Stimulated activated CD8-positive, alpha-beta memory T cell treated with anti-CD3 and anti-CD28 coated beads, Interleukin-15, amount 100 ng/mL, for 1 hour (primary cell): ENCODE measurements around the gene C22orf31.
"Not testable (repeated sequence)": the region's sequence is repeated elsewhere in the genome, so short reads cannot be mapped to it uniquely, and the experiment has no call there.

Experiments
- DNase-seq: peaks from one replicate; pipeline ENCODE4 v3.0.0-alpha.2; 2020; ENCODE audit warnings: low read depth

The C22orf31 gene

DNA sequence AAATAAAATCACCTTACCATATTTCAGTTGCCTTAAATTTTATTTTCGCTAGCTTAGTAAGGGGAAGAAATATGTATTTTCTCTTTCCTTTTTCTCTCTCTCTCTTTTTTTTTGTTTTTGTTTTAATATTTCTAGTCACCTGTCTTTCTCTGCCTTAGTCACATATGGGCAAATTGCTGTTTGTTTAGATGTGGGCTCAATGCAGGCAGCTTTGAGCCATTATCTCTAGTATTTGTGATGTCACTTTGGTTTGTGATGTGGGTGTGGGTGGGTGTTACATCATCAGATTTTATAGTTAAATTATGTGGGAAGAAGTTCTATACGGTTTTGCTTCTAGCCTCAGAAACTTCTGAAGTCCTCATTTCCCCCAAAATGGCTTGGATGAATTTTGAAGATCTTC, at the start of gene C22orf31:
C22orf31 (minus strand) TSS at position 59 of the 400 bp plus-strand sequence; CDS start at position 20, 39 bp downstream.
- DNase-seq = no peak

- no peak for DNase-seq
Observed at GRCh38 chr22:29110946-29111345, 49.3 kb upstream of the C22orf31 start.

- DNase-seq = no peak
Observed at GRCh38 chr22:29109822-29110221, 48.2 kb upstream of the C22orf31 start.

- DNase-seq = no peak
Observed at GRCh38 chr22:29108137-29108536, 46.5 kb upstream of the C22orf31 start.

DNA sequence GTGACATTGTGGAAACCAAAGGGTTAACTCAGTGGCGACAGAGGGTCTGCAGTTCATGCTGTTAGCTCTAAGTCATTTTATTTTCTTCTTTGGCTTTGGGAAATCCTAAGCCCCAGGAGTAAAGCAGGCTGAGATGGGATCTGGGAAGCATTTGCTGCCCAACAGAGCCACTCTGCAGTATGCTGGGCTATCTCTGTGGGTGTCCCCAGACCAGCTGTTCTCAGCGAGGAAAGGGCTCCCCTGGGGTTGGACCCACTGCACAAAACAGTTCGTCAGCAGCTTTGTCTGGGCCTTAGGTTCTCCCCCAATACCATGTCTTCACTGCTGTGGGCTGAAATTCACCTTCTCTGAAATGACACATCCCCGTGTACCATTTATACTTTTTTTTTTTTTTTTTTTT, 45.2 kb upstream of the C22orf31 start:
- no peak for DNase-seq

DNA sequence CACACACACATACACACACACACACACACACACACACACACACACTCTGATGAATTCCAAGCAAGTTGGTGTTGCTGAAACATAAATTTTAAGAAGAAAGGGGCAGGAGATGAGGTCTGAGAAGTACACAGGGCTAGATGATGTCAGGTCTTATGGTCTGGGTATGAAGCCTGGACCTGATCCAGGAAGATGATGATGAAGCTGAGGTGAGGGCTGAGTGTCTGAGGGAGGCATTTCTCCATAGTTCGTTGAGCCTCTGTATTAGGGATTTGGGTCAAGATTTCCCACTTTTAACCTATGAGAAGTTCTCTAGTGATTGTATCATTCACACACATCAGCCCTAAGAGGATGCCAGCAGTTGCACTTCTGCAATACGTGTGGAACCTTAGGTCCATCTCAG, 43.8 kb upstream of the C22orf31 start:
- no peak for DNase-seq

- no peak for DNase-seq
Observed at GRCh38 chr22:29103121-29103520, 41.5 kb upstream of the C22orf31 start.

DNA sequence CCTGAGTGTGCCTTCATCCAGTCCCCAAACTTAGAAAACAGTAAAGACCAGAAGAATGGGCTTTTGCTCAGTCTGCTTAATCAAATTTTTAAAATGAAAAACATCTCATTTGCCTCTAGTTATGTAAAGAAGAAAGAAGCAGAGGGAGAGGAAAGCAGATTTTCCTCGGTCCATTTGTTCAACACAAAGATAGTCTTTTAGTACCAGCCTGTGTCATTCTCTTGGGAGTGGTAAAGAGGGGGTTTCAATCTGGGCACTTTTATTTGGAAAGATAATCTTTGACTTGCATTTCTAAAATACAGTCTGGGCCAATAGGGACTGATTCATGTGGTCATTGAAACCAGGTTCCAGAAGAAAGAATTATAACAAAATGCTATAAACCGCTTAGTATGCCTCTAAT, 40.7 kb upstream of the C22orf31 start:
- DNase-seq = no peak

- no peak for DNase-seq
Observed at GRCh38 chr22:29098296-29098695, 36.7 kb upstream of the C22orf31 start.

DNA sequence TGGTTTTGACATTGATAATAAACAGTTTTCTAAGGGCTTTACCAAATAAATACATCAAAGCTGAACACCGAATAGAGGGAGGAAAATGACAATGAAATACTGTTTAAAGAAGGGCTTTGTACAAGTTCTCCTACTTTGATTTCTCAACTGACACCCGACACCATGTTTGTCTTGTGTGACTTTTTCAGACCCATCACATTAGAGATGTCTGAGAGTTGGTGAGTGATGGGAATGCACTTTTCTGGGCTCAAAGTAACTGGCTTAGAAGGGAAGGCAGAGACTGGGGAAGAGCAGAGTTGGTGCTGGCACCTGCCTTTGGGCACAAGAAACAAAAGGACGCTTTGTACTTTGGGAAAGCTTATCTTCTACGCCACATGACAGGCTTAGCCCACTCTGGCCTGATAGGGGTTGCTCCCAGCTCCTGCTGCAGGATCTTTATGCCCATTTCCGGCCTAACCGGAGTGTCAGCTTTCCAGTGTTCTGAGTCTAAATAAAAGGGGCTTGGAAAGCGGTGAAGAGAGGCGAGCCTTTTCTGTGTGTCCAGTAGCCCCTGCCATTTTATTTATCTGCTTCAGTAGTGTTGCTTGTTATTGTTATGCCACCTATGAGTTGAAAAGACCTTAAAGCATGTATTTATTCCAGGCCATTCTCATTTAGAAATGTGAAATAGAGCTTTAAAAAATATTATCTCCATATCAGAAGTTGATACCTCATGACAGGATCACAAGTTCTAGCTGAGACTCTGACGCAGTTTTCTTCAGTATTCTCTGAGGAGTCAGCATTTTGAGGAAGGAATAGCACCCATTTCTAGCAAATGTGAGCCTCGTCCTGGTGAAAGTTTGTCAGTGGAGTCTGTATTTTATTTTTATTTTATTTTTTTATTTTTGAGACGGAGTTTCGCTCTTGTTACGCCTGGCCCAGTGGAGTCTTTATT, 35.4 kb upstream of the C22orf31 start:
- DNase-seq = no peak

GRCh38 chr22:29095459-29095858, 33.8 kb upstream of the C22orf31 start:
- DNase-seq = no peak

- DNase-seq = no peak
Observed at GRCh38 chr22:29093501-29094300, 32.1 kb upstream of the C22orf31 start.

DNA sequence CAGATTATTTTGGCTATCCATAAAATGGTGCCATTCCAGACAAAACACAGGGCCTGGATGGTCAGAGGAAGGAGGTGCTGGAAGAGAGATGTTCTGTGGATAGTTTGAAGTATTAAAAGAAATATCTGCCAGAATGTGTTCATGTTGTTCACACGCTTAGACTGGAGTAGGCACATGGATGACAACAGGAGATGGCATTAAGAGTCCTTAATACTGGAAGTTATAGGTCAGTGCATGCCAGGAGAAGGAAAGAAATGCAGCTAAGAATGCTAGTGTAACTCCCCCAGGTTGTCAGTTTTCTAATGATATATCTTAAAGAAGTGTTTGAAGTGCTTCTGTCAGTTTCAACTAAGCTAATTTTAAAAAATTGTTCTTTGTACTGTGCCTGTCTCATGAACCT, 31.4 kb upstream of the C22orf31 start:
- DNase-seq = no peak

DNA sequence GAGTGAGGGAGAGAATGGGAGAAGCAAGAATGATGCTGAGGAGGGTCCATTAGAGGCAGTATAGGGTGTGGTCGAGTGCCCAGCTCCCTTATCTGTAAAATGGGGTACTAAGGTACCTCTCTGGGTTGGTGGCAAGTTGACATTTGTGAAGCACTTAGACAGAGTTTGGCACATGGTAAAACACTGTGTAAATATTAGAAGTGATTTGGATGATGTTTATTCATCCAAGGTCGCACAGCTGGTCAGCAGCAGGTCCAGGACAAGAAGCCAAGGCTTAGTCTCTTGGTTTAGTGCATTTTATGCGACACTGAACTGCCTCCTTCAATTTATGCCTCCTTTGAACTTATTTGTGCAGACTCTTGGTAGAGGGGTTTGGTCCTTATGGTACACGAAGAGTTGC, 30.6 kb upstream of the C22orf31 start:
- no peak for DNase-seq

DNA sequence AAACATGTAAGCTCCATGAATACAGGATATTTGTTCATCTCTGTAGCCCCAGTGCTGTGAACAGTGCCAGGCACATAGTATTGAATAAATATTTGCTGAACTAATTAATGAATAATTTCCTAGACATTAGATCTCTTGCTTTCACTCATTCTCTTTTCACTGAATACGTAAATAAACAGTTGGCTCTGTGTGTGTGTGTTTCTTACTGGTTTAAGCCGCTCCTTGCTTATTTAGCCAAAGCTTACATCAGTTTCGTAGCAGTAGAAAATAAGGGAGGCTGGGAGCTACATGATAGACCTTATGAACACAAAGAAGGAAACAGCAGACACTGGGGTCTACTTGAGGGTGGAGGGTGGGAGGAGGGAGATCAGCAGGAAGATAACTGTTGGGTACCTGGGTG, 28.4 kb upstream of the C22orf31 start:
- DNase-seq = no peak

DNA sequence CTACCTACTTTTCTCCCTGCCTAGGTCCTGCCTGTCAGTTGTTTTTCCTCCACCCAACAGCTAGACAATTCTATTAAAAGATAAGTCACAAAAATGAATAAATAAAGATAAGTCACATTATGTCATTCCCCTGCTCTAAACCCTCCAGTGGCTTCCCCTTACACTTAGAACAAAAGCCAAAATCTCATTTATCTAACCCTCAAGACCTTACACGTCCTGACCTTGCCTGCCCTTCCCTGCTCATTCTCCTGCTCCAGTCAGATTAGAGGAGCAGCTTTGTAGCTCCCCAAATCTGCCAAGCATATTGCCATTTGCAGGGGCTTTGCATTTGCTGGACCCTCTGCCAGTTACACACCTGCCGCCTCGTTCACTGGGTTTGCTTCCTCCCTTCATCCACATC, 27.9 kb upstream of the C22orf31 start:
- DNase-seq = no peak

DNA sequence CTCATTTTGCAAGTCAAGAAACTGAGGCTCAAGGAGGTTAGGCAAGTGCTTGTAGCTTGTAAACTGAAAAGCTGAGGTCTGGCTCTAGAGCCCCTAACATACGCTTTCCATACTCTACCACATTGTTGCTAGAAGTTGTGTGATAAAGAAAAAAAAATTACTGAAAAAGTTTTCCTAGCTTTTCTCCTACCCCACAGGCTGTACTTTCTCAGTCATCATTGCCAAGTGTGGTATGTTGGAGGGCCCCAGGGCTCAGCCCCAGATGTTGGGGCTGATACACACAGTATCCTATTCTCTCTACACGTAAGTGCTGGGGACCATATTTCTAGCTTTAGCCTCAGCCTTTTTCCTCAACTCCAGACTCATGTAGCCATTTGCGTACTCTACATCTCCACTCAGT, 27.2 kb upstream of the C22orf31 start:
- no peak for DNase-seq

DNA sequence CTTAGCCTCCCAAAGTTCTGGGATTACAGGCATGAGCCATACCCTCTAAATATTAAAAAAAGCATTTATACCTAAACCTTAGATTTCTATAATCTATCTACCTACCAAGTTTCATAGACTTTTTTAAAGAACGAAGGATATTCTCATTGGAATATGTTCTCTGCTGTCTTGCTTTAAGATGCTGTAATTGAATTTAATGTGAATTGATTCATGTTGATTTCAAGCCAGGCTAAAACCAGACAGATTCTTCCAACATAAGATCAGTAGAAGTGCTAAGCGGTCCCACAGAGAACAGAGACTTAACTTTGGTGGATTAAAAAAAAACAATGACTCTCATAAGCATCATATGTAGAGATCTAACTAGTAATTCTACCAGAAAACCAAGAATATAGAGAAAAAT, 25.4 kb upstream of the C22orf31 start:
- DNase-seq = no peak

DNA sequence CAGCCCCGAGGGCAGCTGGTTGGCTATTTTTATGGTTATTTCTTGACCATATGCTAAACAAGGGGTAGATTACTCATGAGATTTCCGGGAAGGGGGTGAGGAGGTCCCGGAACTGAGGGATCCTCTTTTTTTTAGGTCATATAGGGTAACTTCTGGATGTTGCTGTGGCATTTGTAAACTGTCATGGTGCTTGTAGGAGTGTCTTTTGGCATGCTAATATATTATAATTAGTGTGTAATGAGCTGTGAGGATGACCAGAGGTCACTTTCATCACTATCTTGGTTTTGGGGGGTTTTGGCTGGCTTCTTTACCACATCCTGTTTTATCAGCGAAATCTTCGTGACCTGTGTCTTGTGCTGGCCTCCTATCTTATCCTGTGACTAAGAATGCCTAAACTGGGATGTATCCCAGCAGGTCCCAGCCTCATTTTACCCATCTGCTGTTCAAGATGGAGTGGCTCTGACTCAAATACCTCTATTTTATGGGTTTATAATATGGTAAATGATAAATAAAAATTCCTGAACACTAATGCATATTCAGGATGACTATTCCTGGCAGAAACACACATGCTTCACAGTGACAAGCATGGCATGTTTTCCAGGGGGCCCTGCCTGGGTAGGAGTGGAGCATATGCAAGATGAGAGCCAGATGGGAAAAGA, 22.4 kb upstream of the C22orf31 start:
- DNase-seq = no peak

DNA sequence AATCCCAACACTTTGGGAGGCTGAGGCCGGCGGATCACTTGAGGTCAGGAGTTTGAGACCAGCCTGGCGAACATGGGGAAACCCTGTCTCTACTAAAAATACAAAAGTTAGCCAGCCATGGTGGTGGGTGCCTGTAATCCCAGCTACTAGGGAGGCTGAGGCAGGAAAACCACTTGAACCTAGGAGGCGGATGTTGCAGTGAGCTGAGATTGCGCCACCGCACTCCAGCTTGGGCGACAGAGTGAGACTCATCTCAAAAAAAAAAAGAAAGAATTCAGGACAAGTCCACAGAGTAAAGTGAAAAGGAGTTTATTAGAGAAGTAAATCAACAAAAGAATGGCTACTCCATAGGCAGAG, 21.9 kb upstream of the C22orf31 start:
- DNase-seq = not testable (repeated sequence)

GRCh38 chr22:29082826-29083545, 21.4 kb upstream of the C22orf31 start:
- DNase-seq = no peak
